CD4-positive, alpha-beta T cell treated with Interleukin-2 at 100 ng/mL for 4 hours (primary cell): ENCODE results near the gene ARHGAP23.
A peak's percentile ranks its signal among the peaks of the same experiment; 100 is the strongest.
"Not testable (repeated sequence)": the region's sequence is repeated elsewhere in the genome, so short reads cannot be mapped to it uniquely, and the experiment has no call there.

ENCODE experiments used
- DNase-seq: peaks from one replicate; pipeline ENCODE4 v3.0.0-alpha.2; 2020; ENCODE audit warnings: low spot score

The ARHGAP23 gene

DNA sequence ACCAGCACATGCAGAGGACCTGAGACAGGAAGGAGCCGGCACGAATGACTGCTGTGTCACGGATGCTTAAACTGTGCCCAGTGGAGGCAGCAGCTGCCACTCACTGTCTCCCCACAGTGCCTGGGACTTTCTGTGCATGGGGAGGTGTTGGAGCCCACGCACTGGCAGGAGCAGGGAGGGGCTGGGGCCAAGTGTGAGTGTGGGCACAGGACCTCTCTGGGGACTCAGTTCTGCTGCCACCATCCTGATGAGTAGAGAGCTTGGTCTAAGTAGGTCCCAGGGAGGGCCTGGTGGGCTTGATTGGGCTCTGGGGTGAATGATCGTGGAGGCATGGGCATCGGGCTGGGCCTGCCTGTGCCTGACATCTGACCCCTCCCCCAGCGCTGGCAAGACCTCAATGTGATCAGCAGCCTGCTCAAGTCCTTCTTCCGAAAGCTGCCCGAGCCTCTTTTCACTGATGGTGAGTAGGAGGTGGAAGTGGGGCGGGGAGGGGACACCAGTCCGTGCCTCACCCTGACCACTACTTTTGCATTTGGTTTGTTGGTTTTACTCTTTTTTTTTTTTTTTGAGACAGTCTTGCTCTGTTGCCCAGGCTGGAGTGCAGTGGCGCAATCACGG is 57.5 kb downstream of the ARHGAP23 start:
- DNase-seq: peak; percentile 22

DNA sequence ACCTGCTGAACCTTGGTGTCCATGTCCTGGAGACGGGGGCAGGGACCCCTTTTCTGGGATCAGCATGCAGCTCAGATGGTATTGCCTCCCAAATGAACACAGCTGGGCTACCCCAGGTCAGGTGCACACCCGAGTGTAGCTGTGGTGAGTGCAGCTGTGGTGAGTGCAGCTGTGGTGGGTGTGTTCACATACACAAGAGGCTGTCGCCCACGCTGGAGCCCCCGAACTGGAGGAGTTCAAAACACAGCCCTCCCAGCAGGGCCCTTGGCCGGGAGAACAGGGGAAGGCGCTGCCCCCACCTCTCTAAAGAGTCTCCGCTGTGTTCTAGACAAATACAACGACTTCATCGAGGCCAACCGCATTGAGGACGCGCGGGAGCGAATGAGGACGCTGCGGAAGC is 61.5 kb downstream of the ARHGAP23 start:
- not testable (repeated sequence) for DNase-seq

GRCh38 chr17:38491346-38492066 is 63.2 kb downstream of the ARHGAP23 start:
- DNase-seq: not testable (repeated sequence)

GRCh38 chr17:38492067-38493040 is 64.1 kb downstream of the ARHGAP23 start:
- DNase-seq: peak; percentile 92

DNA sequence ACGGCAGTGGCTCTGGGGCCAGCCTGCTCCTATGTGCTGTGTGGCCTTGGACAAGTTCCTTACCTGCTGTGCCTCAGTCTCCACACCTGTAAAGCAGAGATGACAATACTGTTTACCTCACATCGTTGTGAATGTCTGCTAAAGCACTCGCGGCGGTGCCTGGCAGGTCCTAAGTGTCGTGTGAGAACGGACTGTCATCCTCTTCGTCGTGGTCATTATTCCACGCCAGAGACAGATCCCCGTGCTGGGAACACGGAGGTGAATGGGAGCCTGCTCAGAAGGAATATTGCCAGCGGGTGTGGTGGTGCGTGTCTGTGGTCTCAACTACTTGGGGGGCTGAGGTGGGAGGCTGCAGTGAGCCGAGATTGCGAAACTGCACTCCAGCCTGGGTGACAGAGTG is 65.9 kb downstream of the ARHGAP23 start:
- not testable (repeated sequence) for DNase-seq

- DNase-seq: not testable (repeated sequence)
Observed at GRCh38 chr17:38497656-38498055, 69.4 kb downstream of the ARHGAP23 start.

- DNase-seq: no peak
Observed at GRCh38 chr17:38498353-38498752, 70.1 kb downstream of the ARHGAP23 start.

- DNase-seq: not testable (repeated sequence)
Observed at GRCh38 chr17:38499230-38499629, 71.0 kb downstream of the ARHGAP23 start.

DNA sequence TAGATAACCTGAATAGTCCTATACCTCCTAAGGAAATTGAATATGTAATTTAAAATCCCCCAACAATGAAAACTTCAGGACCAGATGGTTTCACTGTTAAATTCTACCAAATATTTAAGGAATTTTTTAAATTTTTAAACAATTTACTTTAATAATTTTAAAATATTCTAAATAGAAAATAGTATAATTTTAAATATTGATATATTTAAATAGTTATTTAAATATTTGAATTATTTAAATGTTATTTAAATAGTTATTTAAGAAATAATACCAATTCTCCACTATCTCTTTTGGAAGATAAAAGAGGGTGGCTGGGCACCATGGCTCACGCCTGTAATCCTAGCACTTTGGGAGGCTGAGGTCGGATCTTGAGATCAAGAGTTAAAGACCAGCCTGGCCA is 73.5 kb downstream of the ARHGAP23 start:
- not testable (repeated sequence) for DNase-seq

- DNase-seq: not testable (repeated sequence)
Observed at GRCh38 chr17:38503286-38503913, 75.1 kb downstream of the ARHGAP23 start.

GRCh38 chr17:38504216-38504615 is 76.0 kb downstream of the ARHGAP23 start:
- DNase-seq: no peak

GRCh38 chr17:38507436-38507835 is 79.2 kb downstream of the ARHGAP23 start:
- no peak for DNase-seq

DNA sequence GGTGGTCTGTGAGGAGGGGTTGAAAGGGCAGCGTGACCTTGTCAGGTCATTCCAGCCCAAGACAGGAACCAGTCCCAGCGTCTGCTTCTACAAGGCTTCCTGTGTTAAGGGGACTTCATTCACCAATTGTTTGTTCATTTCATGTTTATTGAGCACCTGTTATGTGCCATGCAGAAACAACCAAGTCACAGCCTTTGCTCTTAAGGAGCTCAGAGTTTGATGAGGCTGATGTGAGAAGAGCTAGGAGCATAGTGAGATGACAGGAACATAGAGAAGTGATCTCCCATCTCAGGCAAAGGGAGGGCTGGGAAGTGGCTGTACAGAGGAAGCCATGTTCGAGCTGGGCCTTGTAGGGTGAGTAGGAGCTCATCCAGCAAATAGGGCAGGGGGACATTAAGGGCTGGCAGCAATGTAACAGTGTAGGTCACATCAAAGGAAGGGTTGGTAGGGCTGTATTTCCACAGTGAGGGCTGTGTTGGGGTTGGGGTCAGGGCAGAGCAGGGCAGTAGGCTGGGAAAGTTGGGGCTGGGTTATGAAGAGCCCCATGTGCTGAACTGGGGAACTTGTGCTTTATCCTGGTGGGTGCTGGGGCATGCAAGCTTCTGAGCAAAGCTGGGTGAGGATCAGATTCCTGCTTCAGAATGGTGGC is 79.8 kb downstream of the ARHGAP23 start:
- DNase-seq: no peak

GRCh38 chr17:38508570-38508950 is 80.3 kb downstream of the ARHGAP23 start:
- no peak for DNase-seq

DNA sequence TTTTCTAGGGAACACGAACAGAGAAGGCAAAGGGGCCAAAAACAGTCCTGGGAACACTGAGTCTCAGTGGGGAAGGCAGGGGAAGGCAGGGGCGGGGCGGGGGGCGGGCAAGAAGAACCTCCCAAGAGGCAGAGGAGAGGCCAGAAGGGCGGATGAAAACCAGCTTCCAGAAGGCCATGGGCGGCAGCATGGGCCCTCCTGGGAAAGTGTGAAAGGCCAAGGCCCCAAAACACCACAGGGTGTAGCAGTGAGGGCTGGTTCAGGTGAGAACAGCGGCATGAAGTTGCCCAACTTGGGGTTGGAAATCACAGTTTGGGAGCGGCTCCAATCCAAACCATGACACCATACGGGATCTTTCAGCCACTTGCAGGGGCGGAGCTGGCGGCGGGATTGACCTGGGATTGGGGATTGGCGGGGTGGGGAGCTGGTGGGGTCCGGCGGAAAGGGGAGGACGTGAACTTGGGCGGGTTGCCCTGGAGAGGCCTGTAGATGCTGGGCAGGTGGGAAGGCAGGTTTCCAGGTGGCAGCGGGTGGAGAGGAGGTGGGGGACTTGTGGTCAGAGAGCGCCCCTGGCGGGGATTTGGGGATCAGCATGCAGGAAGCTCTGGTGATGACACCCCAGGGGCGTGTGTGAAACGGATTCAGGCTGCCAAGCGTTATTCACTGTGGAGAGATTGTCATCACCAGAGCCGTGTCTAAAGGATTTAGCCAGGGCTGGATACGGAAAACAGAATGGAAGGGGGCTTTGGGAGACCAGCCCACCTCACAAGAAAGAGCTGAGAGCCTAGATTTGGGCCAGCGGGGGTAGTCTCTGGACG is 80.9 kb downstream of the ARHGAP23 start:
- peak; percentile 62 for DNase-seq

DNA sequence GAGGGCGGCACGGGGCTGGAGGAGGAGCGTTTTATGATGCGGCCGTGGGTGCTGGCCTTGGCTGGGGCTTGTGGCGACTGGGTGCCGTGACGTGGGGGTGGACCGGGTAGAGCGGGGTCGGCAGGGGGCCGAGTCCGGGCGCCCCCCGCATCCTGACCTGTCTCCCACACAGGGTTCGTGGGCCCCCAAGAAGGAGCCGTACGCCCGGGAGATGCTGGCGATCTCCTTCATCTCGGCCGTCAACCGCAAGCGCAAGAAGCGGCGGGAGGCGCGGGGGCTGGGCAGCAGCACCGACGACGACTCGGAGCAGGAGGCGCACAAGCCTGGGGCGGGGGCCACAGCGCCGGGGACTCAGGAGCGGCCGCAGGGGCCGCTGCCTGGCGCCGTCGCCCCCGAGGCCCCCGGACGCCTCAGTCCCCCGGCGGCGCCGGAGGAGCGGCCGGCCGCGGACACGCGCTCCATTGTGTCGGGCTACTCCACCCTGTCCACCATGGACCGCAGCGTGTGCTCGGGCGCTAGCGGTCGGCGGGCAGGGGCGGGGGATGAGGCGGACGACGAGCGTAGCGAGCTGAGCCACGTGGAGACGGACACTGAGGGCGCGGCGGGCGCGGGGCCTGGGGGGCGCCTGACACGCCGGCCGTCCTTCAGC is 81.6 kb downstream of the ARHGAP23 start:
- no peak for DNase-seq

- no peak for DNase-seq
Observed at GRCh38 chr17:38510421-38511149, 82.3 kb downstream of the ARHGAP23 start.

DNA sequence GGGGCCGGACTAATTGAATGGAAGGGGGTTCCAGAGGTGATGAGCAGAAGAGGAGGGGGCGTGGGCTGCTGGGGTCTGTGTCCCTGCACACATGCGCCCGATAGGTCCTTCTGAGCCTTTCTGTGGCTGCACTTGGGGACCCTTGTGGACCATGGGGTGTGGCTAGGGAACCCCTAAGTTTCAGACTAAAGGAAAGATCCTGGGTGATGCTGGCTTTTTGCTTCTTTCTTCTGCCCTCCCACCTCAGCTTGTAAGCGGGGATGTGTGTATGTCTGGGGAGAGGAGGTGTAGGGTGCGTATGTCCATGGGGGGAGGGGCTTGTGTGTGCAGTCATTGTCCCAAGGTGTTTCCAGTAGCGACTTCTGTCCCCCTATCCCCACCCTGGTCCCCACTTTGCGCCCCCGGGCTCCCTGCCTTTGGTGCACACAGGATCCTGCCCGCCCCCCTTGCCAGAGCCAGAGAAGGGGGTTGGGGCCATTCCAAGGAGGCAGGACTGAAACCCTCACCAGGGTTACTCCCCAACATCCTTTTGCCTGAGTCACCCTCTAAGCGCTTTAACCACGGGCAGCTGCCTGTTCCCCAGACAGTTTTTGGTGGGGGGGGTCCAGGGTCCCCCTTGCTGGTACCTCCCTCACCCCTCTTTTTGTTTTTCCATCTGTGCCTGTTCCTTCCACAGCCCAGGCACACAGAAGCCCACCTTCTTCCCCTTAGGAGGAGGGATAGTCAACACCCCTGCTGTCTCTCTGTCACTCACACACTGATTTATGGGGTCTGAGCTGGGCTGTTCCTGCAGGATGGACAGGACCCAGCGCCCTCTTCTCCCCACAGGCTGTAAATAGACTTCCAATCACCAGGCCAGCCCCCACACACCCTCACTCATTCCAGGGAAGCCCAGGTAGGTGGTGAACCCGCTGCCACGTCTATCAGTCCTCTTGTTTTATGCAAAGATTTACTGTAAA is 83.2 kb downstream of the ARHGAP23 start:
- DNase-seq: no peak
